HK-2 (cell line): ENCODE results near the gene GPSM1.
"Not testable (repeated sequence)": the region's sequence is repeated elsewhere in the genome, so short reads cannot be mapped to it uniquely, and the experiment has no call there.

Experiments used
- DNase-seq: peaks from one replicate; pipeline ENCODE4 v3.0.0-alpha.2; 2018; ENCODE audit not compliant: unreplicated experiment

Gene GPSM1

GRCh38 chr9:136344544-136345280, 17.4 kb downstream of the GPSM1 start:
- no peak for DNase-seq

GRCh38 chr9:136345281-136346156, 18.2 kb downstream of the GPSM1 start:
- DNase-seq, result peak; percentile 84

GRCh38 chr9:136346157-136346481, 18.8 kb downstream of the GPSM1 start:
- no peak for DNase-seq

GRCh38 chr9:136346927-136347465, 19.7 kb downstream of the GPSM1 start:
- DNase-seq, result no peak

- DNase-seq, result no peak
Measured at GRCh38 chr9:136347472-136348256, 20.3 kb downstream of the GPSM1 start.

GRCh38 chr9:136348691-136349090, 21.4 kb downstream of the GPSM1 start:
- no peak for DNase-seq

- no peak for DNase-seq
Measured at GRCh38 chr9:136349546-136349945, 22.2 kb downstream of the GPSM1 start.

GRCh38 chr9:136351252-136351800, 24.0 kb downstream of the GPSM1 start:
- DNase-seq, result no peak

- not testable (repeated sequence) for DNase-seq
Measured at GRCh38 chr9:136351868-136352267, 24.5 kb downstream of the GPSM1 start.

GRCh38 chr9:136352682-136353081, 25.3 kb downstream of the GPSM1 start:
- DNase-seq, result no peak

GRCh38 chr9:136353088-136353487, 25.7 kb downstream of the GPSM1 start:
- no peak for DNase-seq

GRCh38 chr9:136353757-136354488, 26.6 kb downstream of the GPSM1 start:
- DNase-seq, result no peak

- peak; percentile 80 for DNase-seq
Measured at GRCh38 chr9:136354592-136355085, 27.3 kb downstream of the GPSM1 start.

GRCh38 chr9:136355616-136356557, 28.5 kb downstream of the GPSM1 start:
- DNase-seq, result no peak

GRCh38 chr9:136357202-136357725, 29.9 kb downstream of the GPSM1 start:
- DNase-seq, result no peak

- no peak for DNase-seq
Measured at GRCh38 chr9:136358016-136358415, 30.7 kb downstream of the GPSM1 start.

- DNase-seq, result no peak
Measured at GRCh38 chr9:136358888-136359287, 31.5 kb downstream of the GPSM1 start.

- no peak for DNase-seq
Measured at GRCh38 chr9:136359774-136360718, 32.7 kb downstream of the GPSM1 start.
